Measurements from ENCODE around the gene GLRX3.
A peak's percentile ranks its signal among the peaks of the same experiment; 100 is the strongest.

Gene GLRX3

GRCh38 chr10:130128922-130129321, 7.3 kb upstream of the GLRX3 start:
- DNase-seq (ENCODE audit: low spot score): no peak
- TF ChIP-seq CTCF (IDR thresholded peaks at IDR 0.05; ENCODE audit: extremely low read depth, missing control alignments): no peak

GRCh38 chr10:130135676-130136225, 440 bp upstream of the GLRX3 start:
- DNase-seq (ENCODE audit: low spot score): no peak
- no peak for TF ChIP-seq CTCF (IDR thresholded peaks at IDR 0.05; ENCODE audit: extremely low read depth, missing control alignments)

- DNase-seq (ENCODE audit: low spot score): no peak
- no peak for TF ChIP-seq CTCF (IDR thresholded peaks at IDR 0.05; ENCODE audit: extremely low read depth, missing control alignments)
Measured at GRCh38 chr10:130137090-130137448, 878 bp downstream of the GLRX3 start.

- TF ChIP-seq CTCF (IDR thresholded peaks at IDR 0.05; ENCODE audit: extremely low read depth, missing control alignments): no peak
Measured at GRCh38 chr10:130137659-130138478, 1.7 kb downstream of the GLRX3 start.

GRCh38 chr10:130138479-130138866, 2.3 kb downstream of the GLRX3 start:
- no peak for DNase-seq (ENCODE audit: low spot score)
- TF ChIP-seq CTCF (IDR thresholded peaks at IDR 0.05; ENCODE audit: extremely low read depth, missing control alignments): no peak

More at GRCh38 chr10:130137659-130138478, 1.7 kb downstream of the GLRX3 start:
- no peak for DNase-seq (ENCODE audit: low spot score)

GRCh38 chr10:130140425-130140824, 4.2 kb downstream of the GLRX3 start:
- peak; percentile 42 for DNase-seq (ENCODE audit: low spot score)
- no peak for TF ChIP-seq CTCF (IDR thresholded peaks at IDR 0.05; ENCODE audit: extremely low read depth, missing control alignments)

GRCh38 chr10:130141038-130141437, 4.8 kb downstream of the GLRX3 start:
- DNase-seq (ENCODE audit: low spot score): no peak
- TF ChIP-seq CTCF (IDR thresholded peaks at IDR 0.05; ENCODE audit: extremely low read depth, missing control alignments): no peak
